Activated CD4-positive, CD25-positive, alpha-beta regulatory T cell treated with anti-CD3 and anti-CD28 coated beads, Interleukin-2, amount 50 U/mL, for 24 hours (primary cell): Measurements from ENCODE around the gene RAB3GAP2.
"Not testable (repeated sequence)": the region's sequence is repeated elsewhere in the genome, so short reads cannot be mapped to it uniquely, and the experiment has no call there.

Experiments
- ATAC-seq, 2 donors: fragments of 150-1000 bp; cut with Tn5 transposase; one replicate each; pipeline ENCODE4 v1.10.0; 2021; ENCODE audit warnings: mild to moderate bottlenecking in 1 of 2, moderate library complexity in 1 of 2

Gene RAB3GAP2

GRCh38 chr1:220233927-220234326, 38.3 kb downstream of the RAB3GAP2 start:
- no peak for ATAC-seq

GRCh38 chr1:220229771-220230170, 42.5 kb downstream of the RAB3GAP2 start:
- no peak for ATAC-seq

- ATAC-seq = no peak
Measured at GRCh38 chr1:220227393-220227792, 44.9 kb downstream of the RAB3GAP2 start.

- ATAC-seq = no peak
Measured at GRCh38 chr1:220226752-220227151, 45.5 kb downstream of the RAB3GAP2 start.

- no peak for ATAC-seq
Measured at GRCh38 chr1:220225957-220226356, 46.3 kb downstream of the RAB3GAP2 start.

DNA sequence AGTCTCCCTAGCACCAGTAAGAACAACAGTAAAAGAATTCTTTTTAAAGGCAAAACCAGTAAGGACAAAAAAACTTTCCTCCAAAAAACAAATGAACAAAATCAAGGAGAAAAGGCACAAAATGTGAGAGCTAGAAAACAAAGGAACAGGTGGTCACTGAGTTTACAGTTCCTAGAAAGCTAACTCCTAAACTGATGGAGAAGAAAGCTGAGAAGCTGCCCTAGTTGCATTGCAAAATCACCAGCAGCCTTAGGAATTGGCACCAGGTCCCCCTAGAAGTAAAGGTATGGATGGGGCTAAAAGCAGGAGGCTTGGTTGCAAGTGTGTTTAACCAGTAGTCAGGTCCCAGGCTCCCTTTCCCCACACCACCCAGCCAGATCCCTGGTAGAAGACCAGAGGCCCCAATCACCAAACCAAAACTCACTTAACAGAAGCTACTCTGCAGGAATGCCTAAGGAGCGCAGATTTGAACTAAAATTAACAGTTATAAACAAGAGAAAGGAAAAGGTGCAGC, 47.6 kb downstream of the RAB3GAP2 start:
- ATAC-seq = no peak

DNA sequence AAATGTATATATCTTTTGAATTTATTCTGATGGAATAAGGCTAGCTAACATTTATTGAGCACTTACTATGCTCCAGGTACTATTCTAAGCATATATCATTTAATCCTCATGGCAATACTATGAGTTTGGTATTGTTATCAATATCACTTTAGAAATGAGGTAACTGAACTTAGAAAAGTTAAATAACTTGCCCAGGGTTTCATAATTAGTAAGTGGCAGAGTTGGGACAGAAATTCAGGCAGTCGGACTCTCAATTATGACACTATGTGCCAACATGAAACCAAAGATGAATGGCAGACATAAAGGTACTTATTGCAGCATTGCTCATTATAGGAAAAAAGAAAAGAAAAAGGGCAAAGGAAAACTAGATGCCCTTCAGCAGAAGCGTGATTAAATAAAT, 48.2 kb downstream of the RAB3GAP2 start:
- ATAC-seq = peak; percentile 42 to 47

- no peak for ATAC-seq
Measured at GRCh38 chr1:220222939-220223338, 49.3 kb downstream of the RAB3GAP2 start.

DNA sequence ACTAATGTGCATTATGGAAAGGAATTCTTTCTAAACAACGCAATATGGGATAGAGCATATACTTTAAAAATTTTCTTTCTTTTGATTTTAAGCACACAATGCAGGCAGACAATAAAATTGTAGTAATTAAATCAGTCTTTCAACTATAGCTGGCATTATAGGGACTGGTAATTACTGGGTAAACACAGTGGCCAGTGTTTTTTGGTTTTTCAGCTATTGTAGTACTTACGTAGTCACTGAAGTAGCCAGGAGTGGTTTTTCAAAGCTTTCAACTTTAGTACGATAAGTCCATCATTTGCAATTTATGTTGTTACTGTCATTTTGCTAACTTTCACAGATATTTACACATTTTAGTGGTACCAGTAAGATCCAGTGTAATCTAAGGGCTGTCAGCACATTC, 50.6 kb downstream of the RAB3GAP2 start:
- ATAC-seq = no peak

GRCh38 chr1:220221269-220221668, 51.0 kb downstream of the RAB3GAP2 start:
- ATAC-seq = no peak

GRCh38 chr1:220220699-220221040, 51.6 kb downstream of the RAB3GAP2 start:
- ATAC-seq = not testable (repeated sequence)

- peak; percentile 27 to 35 for ATAC-seq
Measured at GRCh38 chr1:220219865-220220698, 52.2 kb downstream of the RAB3GAP2 start.

- ATAC-seq = no peak
Measured at GRCh38 chr1:220219136-220219442, 53.2 kb downstream of the RAB3GAP2 start.

- ATAC-seq = peak in 1 of 2 donors; percentile 58
Measured at GRCh38 chr1:220218397-220219135, 53.7 kb downstream of the RAB3GAP2 start.

DNA sequence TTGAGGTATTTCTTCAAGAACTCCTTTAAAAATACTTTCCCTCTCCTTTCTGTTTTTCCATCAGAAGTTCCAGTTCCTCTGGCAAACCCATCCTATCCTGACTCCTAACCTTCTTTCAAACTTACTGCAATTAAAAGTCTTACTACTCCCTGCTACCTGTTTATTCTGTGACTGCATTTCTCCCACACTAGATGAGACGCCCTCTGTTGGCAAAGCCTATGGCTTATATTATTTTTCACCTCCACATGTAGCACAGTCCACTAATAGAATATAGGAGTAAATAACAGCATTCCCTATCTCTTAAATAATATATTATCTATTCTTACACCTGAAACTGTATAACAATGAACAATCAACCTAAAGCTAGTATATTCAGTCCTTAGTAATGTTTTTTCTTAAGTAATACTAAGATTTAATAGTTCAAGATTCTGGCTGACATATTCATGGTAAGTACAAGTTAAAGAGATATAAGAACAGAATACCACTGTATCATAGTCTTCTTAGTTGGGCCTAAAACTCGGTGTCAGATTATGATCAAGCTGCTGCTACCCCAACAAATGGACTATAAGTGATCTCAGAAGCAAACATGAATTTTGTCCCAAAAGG, 54.8 kb downstream of the RAB3GAP2 start:
- ATAC-seq = no peak

DNA sequence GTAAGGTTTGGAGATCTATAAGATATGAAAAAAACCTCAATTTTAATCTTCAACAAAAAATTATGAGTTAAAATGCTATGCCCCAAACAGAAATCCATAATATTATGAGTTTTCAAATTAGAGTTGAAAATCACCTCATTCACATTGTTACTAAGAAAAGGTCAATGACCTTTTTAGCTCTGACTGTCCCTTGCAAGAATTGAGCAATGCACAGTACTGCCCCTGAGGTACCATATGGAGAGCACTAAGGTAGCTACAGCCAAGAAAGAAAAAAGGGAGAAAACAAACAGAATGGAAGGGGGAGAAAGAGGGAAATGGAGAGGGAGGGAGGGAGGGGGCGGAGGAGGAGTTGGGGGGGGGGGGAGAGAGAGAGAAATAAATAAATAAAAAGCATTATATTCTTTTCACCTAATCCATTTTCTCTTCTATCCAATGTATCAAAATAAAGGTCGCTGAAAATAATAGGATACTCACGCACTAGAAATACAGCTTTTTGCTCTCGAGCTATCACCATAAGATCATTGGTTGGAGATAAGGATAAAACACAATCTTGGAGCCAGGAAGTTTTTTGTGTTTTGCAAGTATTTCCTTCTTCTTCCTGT, 58.8 kb downstream of the RAB3GAP2 start:
- ATAC-seq = no peak

DNA sequence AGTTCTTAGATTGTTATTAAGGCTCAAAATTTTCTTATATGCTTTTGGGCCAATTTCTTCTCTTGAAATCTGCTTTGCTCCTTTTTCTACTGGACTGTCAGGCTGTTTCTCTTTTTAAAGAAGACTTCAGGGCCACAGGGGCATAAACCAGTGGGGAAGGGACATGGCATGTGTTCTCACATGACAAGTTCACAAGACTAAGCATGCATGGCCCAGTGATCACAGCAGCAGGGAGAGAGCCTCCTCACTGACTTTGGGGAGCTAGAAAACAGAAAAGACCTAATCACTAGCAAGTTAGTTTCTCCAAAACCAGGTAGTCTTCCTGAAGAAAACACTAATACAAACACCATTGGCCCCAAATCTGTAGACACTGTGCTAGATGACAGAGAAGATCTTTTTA, 64.8 kb downstream of the RAB3GAP2 start:
- no peak for ATAC-seq

DNA sequence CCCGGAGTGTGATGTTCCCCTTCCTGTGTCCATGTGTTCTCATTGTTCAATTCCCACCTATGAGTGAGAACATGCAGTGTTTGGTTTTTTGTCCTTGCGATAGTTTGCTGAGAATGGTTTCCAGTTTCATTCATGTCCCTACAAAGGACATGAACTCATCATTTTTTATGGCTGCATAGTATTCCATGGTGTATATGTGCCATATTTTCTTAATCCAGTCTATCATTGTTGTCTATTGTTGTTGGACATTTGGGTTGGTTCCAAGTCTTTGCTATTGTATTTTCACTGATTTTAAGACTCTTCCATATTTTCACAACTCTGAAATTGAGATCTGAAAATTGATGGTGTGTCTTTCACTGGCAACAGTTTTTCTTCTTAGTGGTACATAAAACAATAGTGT, 67.5 kb downstream of the RAB3GAP2 start:
- ATAC-seq = not testable (repeated sequence)

DNA sequence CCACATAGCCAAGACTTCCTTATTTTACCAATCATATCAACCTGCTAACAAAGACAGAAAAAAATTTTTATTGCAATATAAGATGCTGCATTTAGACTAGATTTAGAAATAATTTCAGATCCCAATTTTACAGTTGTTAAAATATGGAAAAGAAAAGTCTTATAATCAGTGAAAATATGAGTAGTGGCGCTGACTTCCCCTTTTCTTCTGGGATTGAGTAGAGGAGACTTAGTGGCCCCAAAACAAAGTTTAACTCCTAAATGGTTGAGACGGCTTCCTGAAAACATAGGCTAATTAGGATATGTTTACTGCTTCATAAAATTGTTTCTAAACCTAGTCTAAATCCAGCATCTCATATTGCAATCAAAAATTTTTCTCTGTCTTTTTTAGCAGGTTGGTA, 68.4 kb downstream of the RAB3GAP2 start:
- no peak for ATAC-seq

DNA sequence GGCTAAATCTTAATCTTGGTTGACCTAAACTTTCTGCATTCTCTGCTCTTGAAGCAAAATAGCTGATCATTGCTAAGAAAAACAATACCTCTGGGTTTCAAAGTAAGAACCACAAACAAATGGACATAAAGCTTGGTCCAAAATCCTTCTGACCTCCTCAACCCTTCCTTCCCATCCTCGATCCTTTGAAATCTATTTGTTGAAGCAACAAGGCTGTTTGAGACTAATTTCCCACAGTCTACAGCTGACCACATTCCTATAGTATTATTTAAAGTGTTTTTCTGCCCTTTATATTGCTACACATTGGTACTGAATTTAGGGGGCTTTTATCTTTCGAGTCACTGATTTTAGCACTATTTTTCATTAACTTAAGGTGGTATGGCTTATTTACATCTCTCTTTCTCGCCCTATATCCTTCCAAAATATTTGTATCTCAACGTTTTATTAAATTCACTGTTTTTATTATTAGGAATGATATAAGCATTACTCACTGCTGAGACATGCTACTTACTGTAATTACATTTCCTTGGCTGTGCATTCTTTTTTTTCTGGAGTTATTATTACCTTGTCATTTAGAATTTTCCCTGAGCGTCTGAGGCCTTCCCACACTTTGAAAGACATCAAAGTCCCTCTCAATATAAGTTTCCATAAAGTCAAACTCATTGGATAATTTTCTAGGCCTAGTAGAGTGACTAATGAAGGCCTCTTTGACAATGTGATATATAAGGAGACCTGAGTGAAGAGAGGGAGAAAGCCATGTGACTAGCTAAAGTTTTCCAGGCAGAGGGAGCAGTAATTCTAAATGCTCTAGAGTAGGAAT, 73.9 kb downstream of the RAB3GAP2 start:
- no peak for ATAC-seq

- no peak for ATAC-seq
Measured at GRCh38 chr1:220195701-220196100, 76.6 kb downstream of the RAB3GAP2 start.

GRCh38 chr1:220189750-220190347, 82.4 kb downstream of the RAB3GAP2 start:
- no peak for ATAC-seq
